HG02973 (cell line): ENCODE results near the gene ZDHHC12.

ENCODE experiments used
- ATAC-seq: cut with Tn5 transposase; IDR thresholded peaks from one replicate; pipeline ENCODE4 v1.9.1; 2021; ENCODE audit warnings: moderate library complexity; ENCODE audit not compliant: unreplicated experiment

ZDHHC12 gene

GRCh38 chr9:128731093-128731492 lies 7.2 kb upstream of the ZDHHC12 start:
- ATAC-seq = no peak

- no peak for ATAC-seq
Measured at GRCh38 chr9:128729766-128730517, 6.0 kb upstream of the ZDHHC12 start.

- no peak for ATAC-seq
Measured at GRCh38 chr9:128729302-128729701, 5.4 kb upstream of the ZDHHC12 start.

- ATAC-seq = no peak
Measured at GRCh38 chr9:128728298-128728697, 4.4 kb upstream of the ZDHHC12 start.

GRCh38 chr9:128727640-128728248 lies 3.8 kb upstream of the ZDHHC12 start:
- no peak for ATAC-seq

GRCh38 chr9:128724744-128725211 lies 851 bp upstream of the ZDHHC12 start:
- no peak for ATAC-seq

GRCh38 chr9:128723352-128723865 lies 518 bp downstream of the ZDHHC12 start:
- ATAC-seq = no peak

- ATAC-seq = no peak
Measured at GRCh38 chr9:128722380-128723351, 1.3 kb downstream of the ZDHHC12 start.

GRCh38 chr9:128721487-128722010 lies 2.4 kb downstream of the ZDHHC12 start:
- ATAC-seq = no peak

GRCh38 chr9:128720841-128721486 lies 3.0 kb downstream of the ZDHHC12 start:
- ATAC-seq = no peak

- ATAC-seq = no peak
Measured at GRCh38 chr9:128719919-128720605, 3.9 kb downstream of the ZDHHC12 start.

- ATAC-seq = no peak
Measured at GRCh38 chr9:128718475-128718874, 5.5 kb downstream of the ZDHHC12 start.

- no peak for ATAC-seq
Measured at GRCh38 chr9:128718047-128718446, 5.9 kb downstream of the ZDHHC12 start.

- no peak for ATAC-seq
Measured at GRCh38 chr9:128716581-128717254, 7.2 kb downstream of the ZDHHC12 start.

- no peak for ATAC-seq
Measured at GRCh38 chr9:128715436-128715750, 8.5 kb downstream of the ZDHHC12 start.

- no peak for ATAC-seq
Measured at GRCh38 chr9:128714586-128715435, 9.1 kb downstream of the ZDHHC12 start.

GRCh38 chr9:128713941-128714573 lies 9.9 kb downstream of the ZDHHC12 start:
- no peak for ATAC-seq

- ATAC-seq = no peak
Measured at GRCh38 chr9:128713411-128713780, 10.5 kb downstream of the ZDHHC12 start.
